Nephron progenitor cell (in vitro differentiated cells): Measurements from ENCODE around the gene TRIM15.

Experiments
- DNase-seq: peaks from one replicate; pipeline ENCODE4 v3.0.0; 2021
- H3K27ac Mint-ChIP-seq: 2 replicates; pipeline ENCODE4 v1.8.0; 2021; ENCODE audit warnings: mild to moderate bottlenecking, moderate library complexity, mixed read lengths
- H3K27me3 Mint-ChIP-seq: 2 replicates; pipeline ENCODE4 v1.8.0; 2021; ENCODE audit warnings: mild to moderate bottlenecking, low read depth, mixed read lengths; ENCODE audit not compliant: poor library complexity
- H3K36me3 Mint-ChIP-seq: 2 replicates; pipeline ENCODE4 v1.8.0; 2021; ENCODE audit warnings: low read depth, mixed read lengths
- H3K4me1 Mint-ChIP-seq: 2 replicates; pipeline ENCODE4 v1.8.0; 2021; ENCODE audit warnings: mixed read lengths
- H3K4me3 Mint-ChIP-seq: 2 replicates; pipeline ENCODE4 v1.8.0; 2021; ENCODE audit warnings: mild to moderate bottlenecking, moderate library complexity, mixed read lengths
- H3K9me3 Mint-ChIP-seq: 2 replicates; pipeline ENCODE4 v1.8.0; 2021; ENCODE audit warnings: mild to moderate bottlenecking, moderate library complexity, mixed read lengths
- TF ChIP-seq, protein P1 (sequence below): fragments of 200-600 bp; sonication (generic); IDR thresholded peaks from 2 replicates; pipeline ENCODE4 v1.5.0; 2021; ENCODE audit warnings: antibody characterized with exemption

The TRIM15 gene

GRCh38 chr6:30195951-30196350, 32.6 kb downstream of the TRIM15 start:
- Mint-ChIP-seq H3K27ac (no peak overlapping the region), H3K4me1 (peaks cover 23% of the 10 kb centered on the region), H3K4me3 (no peak overlapping the region), H3K9me3 (no peaks in the 10 kb centered on the region), H3K27me3 (peaks cover 3% of the 10 kb centered on the region), H3K36me3 (peaks cover 50% of the 10 kb centered on the region)
- no peak for DNase-seq
- TF ChIP-seq, protein P1, sequence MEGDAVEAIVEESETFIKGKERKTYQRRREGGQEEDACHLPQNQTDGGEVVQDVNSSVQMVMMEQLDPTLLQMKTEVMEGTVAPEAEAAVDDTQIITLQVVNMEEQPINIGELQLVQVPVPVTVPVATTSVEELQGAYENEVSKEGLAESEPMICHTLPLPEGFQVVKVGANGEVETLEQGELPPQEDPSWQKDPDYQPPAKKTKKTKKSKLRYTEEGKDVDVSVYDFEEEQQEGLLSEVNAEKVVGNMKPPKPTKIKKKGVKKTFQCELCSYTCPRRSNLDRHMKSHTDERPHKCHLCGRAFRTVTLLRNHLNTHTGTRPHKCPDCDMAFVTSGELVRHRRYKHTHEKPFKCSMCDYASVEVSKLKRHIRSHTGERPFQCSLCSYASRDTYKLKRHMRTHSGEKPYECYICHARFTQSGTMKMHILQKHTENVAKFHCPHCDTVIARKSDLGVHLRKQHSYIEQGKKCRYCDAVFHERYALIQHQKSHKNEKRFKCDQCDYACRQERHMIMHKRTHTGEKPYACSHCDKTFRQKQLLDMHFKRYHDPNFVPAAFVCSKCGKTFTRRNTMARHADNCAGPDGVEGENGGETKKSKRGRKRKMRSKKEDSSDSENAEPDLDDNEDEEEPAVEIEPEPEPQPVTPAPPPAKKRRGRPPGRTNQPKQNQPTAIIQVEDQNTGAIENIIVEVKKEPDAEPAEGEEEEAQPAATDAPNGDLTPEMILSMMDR, result no peak

DNA sequence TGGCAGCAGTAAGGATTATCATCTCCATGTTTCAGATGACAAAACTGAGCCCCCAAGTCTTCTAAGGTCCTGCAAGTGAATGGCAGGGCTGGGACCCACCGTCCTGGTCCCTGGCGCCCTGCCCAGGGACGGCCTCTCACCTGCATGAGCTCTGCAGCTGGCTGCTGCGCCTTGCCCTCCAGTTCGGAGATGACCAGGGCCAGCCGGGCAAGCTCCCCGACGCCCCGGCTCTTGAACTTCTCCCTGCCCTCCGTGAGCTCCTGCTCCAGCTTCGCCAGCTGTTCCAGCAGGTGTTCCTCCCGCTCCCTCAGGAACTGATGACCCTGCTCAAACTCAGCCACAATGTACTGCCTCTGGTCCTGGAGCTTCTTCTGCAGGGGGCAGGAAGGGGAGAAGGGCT, 33.0 kb downstream of the TRIM15 start:
- Mint-ChIP-seq H3K36me3 (peaks cover 48% of the 10 kb centered on the region), H3K27me3 (peaks cover 3% of the 10 kb centered on the region)

DNA sequence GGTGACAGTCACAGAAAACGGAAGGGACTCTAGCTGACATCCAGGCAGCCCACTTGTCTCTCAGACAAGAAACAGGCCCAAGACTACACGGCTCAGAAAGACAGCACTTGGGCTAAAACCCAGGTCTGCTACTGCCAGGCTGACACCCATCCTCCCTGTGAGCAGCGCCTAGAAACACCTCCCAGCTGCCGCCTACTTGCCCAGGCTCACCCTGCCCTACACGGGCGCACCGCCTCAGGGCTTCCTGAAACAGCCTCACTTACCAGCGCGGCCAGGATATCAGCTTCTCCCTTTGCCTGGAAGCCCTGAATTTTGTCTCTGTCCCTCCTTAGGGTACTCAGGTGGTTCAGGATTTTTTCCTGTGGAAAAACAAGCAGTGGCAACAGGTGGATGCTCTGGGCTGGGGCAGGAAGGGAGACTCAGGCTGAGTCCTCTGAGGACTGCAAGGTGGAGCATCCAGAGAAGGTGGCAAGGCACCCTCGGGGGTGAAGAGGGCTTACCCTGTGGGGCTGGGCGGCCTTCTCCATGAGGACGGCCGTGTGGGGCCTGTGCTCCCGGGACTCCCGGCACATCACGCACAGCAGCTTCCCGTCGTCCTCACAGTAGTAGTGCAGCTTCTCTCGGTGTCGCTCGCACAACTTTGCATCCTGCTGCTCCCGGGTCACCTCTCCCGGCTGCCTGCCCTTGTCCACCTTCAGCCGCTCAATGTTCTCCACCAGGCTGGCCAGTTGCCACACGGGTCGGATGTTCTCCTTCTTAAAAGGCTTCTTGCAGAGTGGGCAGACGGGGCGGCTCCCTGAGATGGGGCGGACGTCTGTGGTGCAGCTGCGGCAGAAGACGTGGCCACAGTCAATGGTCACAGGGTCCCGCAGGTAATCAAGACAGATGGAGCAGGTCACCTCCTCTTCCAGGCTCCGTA, 35.1 kb downstream of the TRIM15 start:
- peaks cover 48% of the 10 kb centered on the region for H3K36me3 Mint-ChIP-seq
- no peak for DNase-seq
- peaks cover 23% of the 10 kb centered on the region for H3K4me1 Mint-ChIP-seq
- TF ChIP-seq, protein P1, result no peak
- H3K9me3 Mint-ChIP-seq, result no peaks in the 10 kb centered on the region
- no peak overlapping the region for H3K4me3 Mint-ChIP-seq
- H3K27me3 Mint-ChIP-seq, result peaks cover 3% of the 10 kb centered on the region
- H3K27ac Mint-ChIP-seq, result no peak overlapping the region

More for the DNA sequence above, 33.0 kb downstream of the TRIM15 start:
- H3K4me3 Mint-ChIP-seq, result no peak overlapping the region
- DNase-seq, result no peak
- no peak overlapping the region for H3K27ac Mint-ChIP-seq
- H3K4me1 Mint-ChIP-seq, result peaks cover 23% of the 10 kb centered on the region
- TF ChIP-seq, protein P1, result no peak
- no peaks in the 10 kb centered on the region for H3K9me3 Mint-ChIP-seq

- no peak overlapping the region for H3K4me3 Mint-ChIP-seq
- peaks cover 31% of the 10 kb centered on the region for H3K36me3 Mint-ChIP-seq
- H3K27me3 Mint-ChIP-seq, result peaks cover 3% of the 10 kb centered on the region
- no peak overlapping the region for H3K27ac Mint-ChIP-seq
- TF ChIP-seq, protein P1, result no peak
- H3K9me3 Mint-ChIP-seq, result no peaks in the 10 kb centered on the region
- H3K4me1 Mint-ChIP-seq, result peaks cover 29% of the 10 kb centered on the region
- no peak for DNase-seq
Observed at GRCh38 chr6:30200551-30201281, 37.4 kb downstream of the TRIM15 start.

DNA sequence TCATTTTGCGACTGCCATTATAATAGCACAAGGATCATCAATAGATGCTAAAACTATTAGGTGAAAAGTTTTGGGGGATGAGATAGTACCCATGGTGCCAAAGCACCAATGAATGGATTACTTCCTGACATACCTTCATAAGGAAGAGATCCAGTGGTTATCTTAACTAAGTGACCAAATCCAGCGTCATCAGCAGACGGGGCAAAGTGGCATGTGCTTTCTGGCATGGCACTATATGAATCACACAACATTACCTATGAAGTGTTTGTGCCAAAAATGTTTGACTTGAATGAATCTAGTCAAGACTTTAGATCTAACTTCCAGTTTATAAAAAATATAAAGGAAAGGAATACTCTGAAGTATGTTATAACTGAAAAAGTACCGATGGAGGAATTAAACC, 39.0 kb downstream of the TRIM15 start:
- Mint-ChIP-seq H3K9me3 (no peaks in the 10 kb centered on the region), H3K27ac (no peak overlapping the region), H3K36me3 (peaks cover 24% of the 10 kb centered on the region), H3K4me1 (peaks cover 31% of the 10 kb centered on the region), H3K4me3 (no peak overlapping the region), H3K27me3 (peaks cover 1% of the 10 kb centered on the region)
- DNase-seq, result no peak
- TF ChIP-seq, protein P1, result no peak
